Endothelial cell of umbilical vein (primary cell): ENCODE measurements around the gene ZBTB46. TPM values are rescaled to one million over a fixed set of nuclear protein-coding genes. Genes with fewer than 3 reads are reported as not detected.
A peak's percentile ranks its signal among the peaks of the same experiment; 100 is the strongest.

Experiments used
- BruUV-seq: library from RNA; stranded (reverse); fragments of 400-500 nt; replicated peaks from 2 replicates; lab custom pipeline; 2021; lab: Mats Ljungman, UMichigan
- CTCF ChIA-PET: fragments of 300-600, 350-600 bp; sonication (Branson Sonifier 250); formaldehyde crosslinking; loops from one replicate; lab custom pipeline; 2021; ENCODE audit warnings: antibody characterized with exemption, inconsistent platforms; lab: Charles Lee
- POLR2A ChIA-PET: fragments of 300-600, 350-600 bp; sonication (Branson Sonifier 250); formaldehyde crosslinking; loops from one replicate; lab custom pipeline; 2021; ENCODE audit warnings: antibody characterized with exemption, inconsistent platforms; lab: Charles Lee
- DNase-seq: peaks from one replicate; pipeline ENCODE4 v3.0.0-alpha.2; 2011; ENCODE audit warnings: low read depth, low spot score
- FAIRE-seq: peaks from 2 replicates; lab custom pipeline; 2011; peaks lifted over from hg19 to GRCh38; lab: Jason Lieb, UNC
- H2AFZ ChIP-seq: 2 replicates; pipeline ENCODE4 v1.6.0; 2012; ENCODE audit warnings: low read depth, low read length, control low read depth, inconsistent platforms
- H3K27ac ChIP-seq: 2 replicates; pipeline ENCODE4 v1.5.1; 2011; ENCODE audit warnings: low read depth, mild to moderate bottlenecking, control low read depth, low read length, moderate library complexity; ENCODE audit not compliant: insufficient read depth
- H3K27me3 ChIP-seq, 2 experiments: 2 replicates each; pipeline versions ENCODE4 v1.6.0 to v1.6.1; 2011; ENCODE audit warnings: low read length in 2 of 2, mixed read lengths in 1 of 2; ENCODE audit not compliant: control insufficient read depth in 2 of 2, insufficient read depth in 2 of 2
- H3K36me3 ChIP-seq, 2 experiments: 2 replicates in 1 of 2; 3 replicates in 1 of 2; pipeline ENCODE4 v1.5.1; 2011; ENCODE audit warnings: low read length in 2 of 2, mild to moderate bottlenecking in 1 of 2, moderate library complexity in 1 of 2; ENCODE audit not compliant: control insufficient read depth in 2 of 2, insufficient read depth in 2 of 2; ENCODE audit errors: extremely low read depth in 1 of 2
- H3K4me1 ChIP-seq: 3 replicates; pipeline ENCODE4 v1.5.1; 2011; ENCODE audit warnings: mild to moderate bottlenecking, low read length; ENCODE audit not compliant: control insufficient read depth, insufficient read depth; ENCODE audit errors: extremely low read depth
- H3K4me2 ChIP-seq: 2 replicates; pipeline ENCODE4 v1.6.1; 2011; ENCODE audit warnings: low read length, control low read depth, mixed read lengths; ENCODE audit not compliant: insufficient read depth
- H3K4me3 ChIP-seq, 3 experiments: fragments of 200-600 bp in 1 of 3; sonication (generic), shearing (Covaris generic) in 1 of 3; replicated peaks in 1 of 3; 2 replicates each; pipeline ENCODE4 v1.5.1; 2011 to 2016; ENCODE audit warnings: control low read depth in 3 of 3, low read length in 3 of 3, mild to moderate bottlenecking in 2 of 3, inconsistent platforms in 1 of 3, low read depth in 1 of 3, moderate library complexity in 1 of 3; ENCODE audit not compliant: insufficient read depth in 1 of 3
- H3K79me2 ChIP-seq: 2 replicates; pipeline ENCODE4 v1.6.0; 2012; ENCODE audit warnings: low read length, inconsistent platforms; ENCODE audit not compliant: control insufficient read depth, insufficient read depth
- H3K9ac ChIP-seq: replicated peaks from 2 replicates; pipeline ENCODE3; 2011; ENCODE audit warnings: low read length, control low read depth; ENCODE audit not compliant: insufficient read depth; ENCODE audit errors: extremely low read depth
- H3K9me1 ChIP-seq: replicated peaks from 3 replicates; pipeline ENCODE4 v1.6.0; 2011; ENCODE audit warnings: mild to moderate bottlenecking, low read length; ENCODE audit not compliant: control insufficient read depth, insufficient read depth; ENCODE audit errors: extremely low read depth
- H3K9me3 ChIP-seq: replicated peaks from 2 replicates; pipeline ENCODE4 v1.5.1; 2012; ENCODE audit warnings: low read length, inconsistent platforms; ENCODE audit not compliant: control insufficient read depth, insufficient read depth
- H4K20me1 ChIP-seq: replicated peaks from 2 replicates; pipeline ENCODE3; 2011; ENCODE audit warnings: mild to moderate bottlenecking, low read length; ENCODE audit not compliant: control insufficient read depth, insufficient read depth; ENCODE audit errors: extremely low read depth
- EZH2 ChIP-seq: IDR thresholded peaks from 2 replicates; pipeline ENCODE4 v1.6.1; 2012; ENCODE audit warnings: borderline replicate concordance, low read depth, mild to moderate bottlenecking, moderate library complexity, low read length, inconsistent platforms; ENCODE audit not compliant: severe bottlenecking
- FOS ChIP-seq: IDR thresholded peaks from 2 replicates; pipeline ENCODE4 v1.6.1; 2011; ENCODE audit warnings: mild to moderate bottlenecking, low read length, moderate library complexity, borderline replicate concordance; ENCODE audit not compliant: insufficient read depth
- GATA2 ChIP-seq: IDR thresholded peaks from 2 replicates; pipeline ENCODE4 v1.7.0; 2011; ENCODE audit warnings: low read depth, mild to moderate bottlenecking, moderate library complexity, mixed read lengths, low read length; ENCODE audit not compliant: insufficient read length, insufficient read depth
- JUN ChIP-seq: IDR thresholded peaks from 2 replicates; pipeline ENCODE4 v1.6.1; 2011; ENCODE audit warnings: borderline replicate concordance, low read depth; ENCODE audit not compliant: insufficient read length, insufficient read depth
- MYC ChIP-seq: IDR thresholded peaks from one replicate; pipeline ENCODE4 v1.6.1; 2011; ENCODE audit warnings: mild to moderate bottlenecking, low read depth, low read length
- POLR2A ChIP-seq: IDR thresholded peaks from 2 replicates; pipeline ENCODE4 v1.6.1; 2012; ENCODE audit warnings: low read depth, mild to moderate bottlenecking, control low read depth, low read length
- POLR2AphosphoS5 ChIP-seq: IDR thresholded peaks from 2 replicates; pipeline ENCODE4 v1.6.1; 2012; ENCODE audit warnings: low read depth, mild to moderate bottlenecking, control low read depth, low read length, moderate library complexity; ENCODE audit not compliant: insufficient read depth
- dilution Hi-C: fragments of 300-500 bp; cut with MboI; formaldehyde crosslinking; loops from one replicate; pipeline ENCODE4 v1.15.0; 2019; ENCODE audit warnings: low sequenced_read_pairs; ENCODE audit not compliant: extremely low pct_ligation_motif_present
- intact Hi-C: fragments of 100-400 bp; cut with micrococcal nuclease; formaldehyde crosslinking; loops from one replicate; pipeline ENCODE4 v1.10.0; 2022
- polyA plus RNA-seq, 4 experiments: library from polyadenylated mRNA; depleted of rRNA in 3 of 4; stranded (reverse) in 3 of 4; unstranded in 1 of 4; fragments of >200 nt; gene quantifications; 2 replicates each; pipeline versions ENCODE4 v1.2.1 to v1.2.3, GENCODE V29; 2011 to 2012; ENCODE audit warnings: missing spikeins in 1 of 4
- total RNA-seq: library from RNA; stranded (reverse); gene quantifications from 2 replicates; pipeline ENCODE4 v1.2.3, GENCODE V29; 2021
- TF ChIP-seq, protein P1 (sequence below): IDR thresholded peaks from 2 replicates; pipeline ENCODE4 v1.6.1; 2011; ENCODE audit not compliant: insufficient read depth, insufficient read length
- TF ChIP-seq, protein P2 (sequence below), 2 donors: IDR thresholded peaks; 1 replicate in 1 of 2; 2 replicates in 1 of 2; pipeline ENCODE4 v1.5.1; 2011; ENCODE audit warnings: low read length in 2 of 2, mild to moderate bottlenecking in 2 of 2, moderate library complexity in 2 of 2, control low read depth in 1 of 2, inconsistent platforms in 1 of 2, low read depth in 1 of 2; ENCODE audit not compliant: insufficient read depth in 1 of 2; ENCODE audit errors: extremely low read depth in 1 of 2

Gene ZBTB46
- total and polyA plus RNA-seq, 2 donors (not counting 3 experiments of a cell fraction or from before 2014, with no cell fraction given): 1.3 to 7.1 TPM

DNA sequence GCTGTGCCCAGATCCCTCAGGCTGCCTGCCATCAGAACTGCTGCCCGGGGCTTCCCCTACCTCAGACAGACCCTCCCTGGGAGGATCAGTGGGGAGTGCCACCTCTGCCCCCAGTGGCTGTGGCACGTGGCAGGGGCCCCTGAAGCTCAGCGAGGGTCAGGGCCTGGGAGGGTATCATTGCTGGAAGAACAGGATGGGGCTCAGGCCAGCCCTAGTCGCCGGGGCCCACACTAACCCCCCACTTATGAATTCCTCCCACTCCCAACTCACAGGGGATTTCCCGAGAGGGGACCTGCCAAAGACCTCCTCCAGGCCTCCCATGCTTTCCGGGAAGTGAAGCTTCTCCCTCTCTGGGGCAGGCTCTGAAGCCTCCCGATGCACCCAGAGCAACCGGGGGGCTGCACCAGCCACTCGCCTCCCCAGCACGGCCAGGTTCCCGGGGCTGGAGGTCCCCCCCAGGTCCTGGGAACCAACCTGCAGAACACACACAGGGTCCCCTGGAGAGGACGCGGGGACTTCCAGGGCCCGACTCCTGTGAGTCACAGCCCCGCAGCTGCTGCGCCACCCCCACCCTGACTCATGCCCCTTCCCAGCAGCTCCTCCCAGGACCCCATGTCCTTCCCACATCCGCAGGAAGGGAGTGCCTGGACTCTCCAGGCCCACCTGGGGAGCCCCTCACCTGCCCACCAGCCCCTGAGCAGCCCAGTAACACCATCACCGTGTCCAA is 132.2 kb downstream of the ZBTB46 start:
- peak; percentile 90 for TF ChIP-seq POLR2AphosphoS5
- peak; percentile 24 for TF ChIP-seq POLR2A
- TF ChIP-seq, protein P1, sequence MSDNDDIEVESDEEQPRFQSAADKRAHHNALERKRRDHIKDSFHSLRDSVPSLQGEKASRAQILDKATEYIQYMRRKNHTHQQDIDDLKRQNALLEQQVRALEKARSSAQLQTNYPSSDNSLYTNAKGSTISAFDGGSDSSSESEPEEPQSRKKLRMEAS: no peak
- no peak for TF ChIP-seq EZH2
- no peak for TF ChIP-seq MYC
- peak; percentile 54 for TF ChIP-seq JUN
- TF ChIP-seq GATA2: no peak
- TF ChIP-seq FOS: peak; percentile 92
- TF ChIP-seq, protein P2, sequence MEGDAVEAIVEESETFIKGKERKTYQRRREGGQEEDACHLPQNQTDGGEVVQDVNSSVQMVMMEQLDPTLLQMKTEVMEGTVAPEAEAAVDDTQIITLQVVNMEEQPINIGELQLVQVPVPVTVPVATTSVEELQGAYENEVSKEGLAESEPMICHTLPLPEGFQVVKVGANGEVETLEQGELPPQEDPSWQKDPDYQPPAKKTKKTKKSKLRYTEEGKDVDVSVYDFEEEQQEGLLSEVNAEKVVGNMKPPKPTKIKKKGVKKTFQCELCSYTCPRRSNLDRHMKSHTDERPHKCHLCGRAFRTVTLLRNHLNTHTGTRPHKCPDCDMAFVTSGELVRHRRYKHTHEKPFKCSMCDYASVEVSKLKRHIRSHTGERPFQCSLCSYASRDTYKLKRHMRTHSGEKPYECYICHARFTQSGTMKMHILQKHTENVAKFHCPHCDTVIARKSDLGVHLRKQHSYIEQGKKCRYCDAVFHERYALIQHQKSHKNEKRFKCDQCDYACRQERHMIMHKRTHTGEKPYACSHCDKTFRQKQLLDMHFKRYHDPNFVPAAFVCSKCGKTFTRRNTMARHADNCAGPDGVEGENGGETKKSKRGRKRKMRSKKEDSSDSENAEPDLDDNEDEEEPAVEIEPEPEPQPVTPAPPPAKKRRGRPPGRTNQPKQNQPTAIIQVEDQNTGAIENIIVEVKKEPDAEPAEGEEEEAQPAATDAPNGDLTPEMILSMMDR (IDR thresholded peaks at IDR 0.05; ENCODE audit: extremely low read depth in 1 of 2, insufficient read depth in 1 of 2, low read depth in 1 of 2, low read length in 2 of 2): no peak
- Histone ChIP-seq H3K9ac (peak overlapping the region; percentile 20), H3K4me2 (peak overlapping the region; percentile 23), H3K79me2 (no peaks in the 10 kb centered on the region), H3K4me3 (no peak overlapping the region), H3K9me3 (no peaks in the 10 kb centered on the region), H2AFZ (no peak overlapping the region), H3K36me3 (no peaks in the 10 kb centered on the region), H4K20me1 (no peaks in the 10 kb centered on the region), H3K4me1 (peaks cover 35% of the 10 kb centered on the region), H3K27ac (peak overlapping the region; percentile 91), H3K27me3 (no peaks in the 10 kb centered on the region), H3K9me1 (no peaks in the 10 kb centered on the region)
- peak; percentile 91 for FAIRE-seq
- POLR2A ChIA-PET: interaction anchor here (1.0 to 1.5 kb wide), 2 partner anchors 9 to 33 kb away, joined by 3 to 8 read pairs; partner anchors contain the start of genes ARFRP1 and ZGPAT
- intact Hi-C loops (loop anchor here (1.0 to 5.0 kb wide), 3 partner anchors 12 to 40 kb away; partner anchors contain the start of genes LIME1, RTEL1 and SLC2A4RG), dilution Hi-C loops (no loop called here)
- no TSS peak for BruUV-seq
- DNase-seq: peak; percentile 90
- CTCF ChIA-PET: interaction anchor here (0.8 to 3.0 kb wide), 10 partner anchors 8 to 275 kb away, joined by 3 to 19 read pairs (median 4); partner anchors contain the start of genes ARFRP1, RTEL1, TPD52L2 and ZGPAT
